PFSK-1 (cell line): ENCODE measurements around the gene HIF1A.

Source experiments
- POLR2AphosphoS5 ChIP-seq: IDR thresholded peaks from 2 replicates; pipeline ENCODE4 v1.6.1; 2012; ENCODE audit warnings: low read depth, mild to moderate bottlenecking, control low read depth, low read length, moderate library complexity
- REST ChIP-seq, 2 experiments: IDR thresholded peaks; 2 replicates each; pipeline versions ENCODE4 v1.6.1 to v1.8.0; 2011 to 2012; ENCODE audit warnings: low read depth in 2 of 2, low read length in 2 of 2, control low read depth in 1 of 2, inconsistent platforms in 1 of 2, mild to moderate bottlenecking in 1 of 2, moderate library complexity in 1 of 2; ENCODE audit not compliant: insufficient read depth in 1 of 2
- TAF1 ChIP-seq: IDR thresholded peaks from 2 replicates; pipeline ENCODE4 v1.6.1; 2012; ENCODE audit warnings: low read length, control low read depth, borderline replicate concordance; ENCODE audit not compliant: insufficient read depth

DNA sequence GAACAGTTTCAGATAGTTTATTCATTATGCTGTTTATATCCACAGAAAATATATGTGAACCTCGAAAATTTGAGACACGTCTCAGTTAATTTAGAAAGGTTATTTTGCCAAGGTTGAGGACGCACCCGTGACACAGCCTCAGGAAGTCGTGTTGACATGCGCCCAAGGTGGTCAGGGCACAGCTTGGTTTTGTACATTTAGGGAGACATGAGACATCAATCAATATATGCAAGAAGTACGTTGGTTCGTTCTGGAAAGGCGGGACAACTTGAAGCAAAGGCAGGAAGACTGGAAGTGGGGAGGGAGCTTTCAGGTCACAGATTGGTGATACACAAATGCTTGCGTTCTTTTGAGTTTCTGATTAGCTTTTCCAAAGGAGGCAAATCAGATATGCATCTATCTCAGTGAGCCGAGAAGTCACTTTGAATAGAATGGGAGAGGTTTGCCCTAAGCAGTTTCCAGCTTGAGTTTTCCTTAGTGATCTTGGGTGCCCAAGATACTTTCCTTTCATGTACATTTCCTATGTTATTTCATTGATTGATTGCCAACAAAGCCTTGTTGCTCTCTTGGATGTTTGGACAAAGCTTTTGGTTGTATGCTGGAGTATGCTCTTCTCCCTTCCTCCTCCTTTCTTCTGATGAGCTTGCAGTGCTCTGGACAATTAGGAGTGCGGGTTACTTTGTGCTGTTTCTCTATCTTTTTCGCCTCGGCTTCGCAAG lies 70.1 kb downstream of the HIF1A start:
- TF ChIP-seq TAF1: no peak
- no peak for TF ChIP-seq REST (IDR thresholded peaks at IDR 0.05; ENCODE audit: insufficient read depth in 1 of 2, low read depth in 2 of 2, low read length in 2 of 2)
- no peak for TF ChIP-seq POLR2AphosphoS5
